Stimulated activated naive CD8-positive, alpha-beta T cell treated with anti-CD3 and anti-CD28 coated beads, Interleukin-15, Interleukin-2, amounts not matched to agents 100 U/mL and 50 U/mL, for 24 hours (primary cell): ENCODE results near the gene DIP2A.
A peak's percentile ranks its signal among the peaks of the same experiment; 100 is the strongest.

Experiments used
- ATAC-seq: fragments of 150-1000 bp; cut with Tn5 transposase; one replicate; pipeline ENCODE4 v1.10.0; 2021
- DNase-seq: peaks from one replicate; pipeline ENCODE4 v3.0.0; 2021

DIP2A gene

DNA sequence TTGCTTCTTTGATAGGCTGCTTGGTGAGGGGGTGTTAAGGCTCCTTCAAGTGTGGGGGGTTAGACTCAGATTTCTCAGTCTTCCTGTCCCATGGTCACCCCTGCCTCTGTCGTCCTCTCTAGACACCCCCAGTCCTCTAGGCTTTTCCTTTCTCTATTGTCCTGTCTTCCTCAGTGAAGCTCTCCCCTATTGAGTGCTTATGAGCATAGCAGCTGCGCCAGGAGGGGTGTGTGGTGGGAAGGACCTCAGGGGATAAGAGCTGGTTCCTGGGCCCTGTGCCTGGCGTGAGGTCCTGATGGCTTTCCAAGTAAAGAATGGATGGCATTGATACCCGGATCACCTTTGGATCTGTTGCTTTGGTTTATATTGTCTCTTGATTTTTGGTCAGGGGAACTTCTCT, 69.1 kb downstream of the DIP2A start:
- ATAC-seq (no peak), DNase-seq (no peak)

DNA sequence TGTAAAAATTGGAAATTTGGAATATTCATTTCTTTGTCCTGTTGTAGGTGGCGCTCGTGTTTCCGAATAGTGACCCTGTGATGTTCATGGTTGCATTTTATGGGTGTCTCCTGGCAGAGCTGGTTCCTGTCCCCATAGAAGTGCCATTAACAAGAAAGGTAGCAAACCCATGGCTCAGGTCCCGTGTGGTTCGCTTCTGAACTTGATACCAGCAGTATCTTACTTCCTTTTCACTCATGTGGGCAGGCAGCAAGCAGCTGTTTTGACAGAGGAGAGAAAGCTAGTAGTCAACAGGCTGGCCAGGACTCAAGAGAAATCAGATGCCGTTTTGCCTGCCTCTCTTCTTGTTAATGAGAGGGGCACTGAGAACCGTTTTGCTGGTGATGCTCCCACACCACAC, 73.4 kb downstream of the DIP2A start:
- no peak for ATAC-seq
- no peak for DNase-seq

DNA sequence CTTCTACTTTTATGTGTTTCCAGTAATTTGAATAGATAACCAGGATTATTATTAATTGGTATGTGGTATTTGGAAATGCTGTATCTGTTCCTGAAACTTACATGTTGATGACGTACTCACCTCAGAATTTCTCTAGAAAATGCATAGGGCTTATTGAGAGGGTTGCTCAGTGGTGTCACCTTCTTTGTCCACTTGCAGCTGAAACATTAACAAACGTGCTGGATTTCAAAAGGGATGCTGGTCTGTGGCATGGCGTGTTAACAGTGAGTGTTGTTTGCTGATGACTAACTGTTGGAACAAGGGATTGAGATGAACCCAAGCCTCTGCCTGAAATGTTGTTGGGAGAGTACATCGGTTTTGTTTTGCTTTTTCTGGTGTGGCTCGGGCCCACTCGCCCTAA, 78.3 kb downstream of the DIP2A start:
- ATAC-seq (no peak), DNase-seq (no peak)

DNA sequence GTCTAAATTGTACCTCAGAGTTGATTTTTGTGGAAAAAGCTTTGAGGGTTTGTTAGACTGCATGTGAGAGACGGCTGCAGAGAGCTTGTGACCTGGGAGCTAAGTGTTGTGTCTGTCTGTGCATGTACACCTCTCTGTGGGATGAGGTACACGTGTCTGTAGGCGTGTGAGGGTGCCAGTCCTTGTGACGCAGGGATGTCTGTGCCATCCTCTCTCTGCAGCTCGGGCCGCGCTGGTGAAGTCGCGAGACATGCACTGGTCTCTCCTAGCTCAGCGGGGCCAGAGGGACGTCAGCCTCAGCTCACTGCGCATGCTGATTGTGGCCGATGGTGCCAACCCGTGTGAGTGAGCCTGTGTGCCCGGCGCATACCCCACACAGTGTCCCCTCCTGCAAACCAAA, 79.6 kb downstream of the DIP2A start:
- DNase-seq (no peak), ATAC-seq (no peak)

DNA sequence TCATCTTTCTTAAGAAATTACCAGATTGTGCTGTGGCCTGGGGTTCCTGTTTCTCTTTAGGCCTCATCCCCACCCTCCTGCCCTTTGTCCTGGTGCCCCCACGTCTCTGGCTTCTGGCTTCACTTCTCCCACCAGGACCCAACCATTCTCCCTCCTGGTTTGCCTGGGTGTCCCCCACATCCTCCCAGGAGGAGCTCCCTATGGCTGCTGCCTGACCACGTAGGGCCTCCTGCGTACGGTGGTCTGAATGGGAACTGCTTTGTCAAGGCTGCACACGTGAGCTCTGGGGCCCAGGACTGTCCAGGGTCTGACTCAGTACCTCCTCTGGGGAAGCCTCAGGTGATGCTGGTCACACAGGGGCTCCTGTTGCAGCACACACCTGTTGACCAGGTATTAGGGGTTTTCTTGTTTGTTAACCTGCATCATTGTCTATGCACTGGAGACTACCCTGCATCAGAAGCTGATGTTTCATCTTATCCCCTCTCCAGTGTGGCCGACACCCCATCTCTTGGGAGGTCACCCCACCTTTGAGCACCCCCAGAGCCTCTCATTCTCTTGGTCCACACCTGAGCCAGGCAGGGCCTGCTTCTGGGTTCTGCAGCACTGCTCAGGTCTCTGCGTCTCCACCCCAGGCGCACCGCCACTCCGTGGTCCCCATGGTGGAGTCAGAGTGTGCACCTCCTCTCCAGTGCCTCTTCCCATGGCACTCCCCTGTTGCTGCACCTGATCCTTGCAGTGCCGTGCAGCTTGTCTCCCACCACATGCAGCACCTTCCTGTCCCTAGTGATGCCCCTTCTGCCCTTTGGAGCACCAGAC, 80.4 kb downstream of the DIP2A start:
- no peak for ATAC-seq
- no peak for DNase-seq

DNA sequence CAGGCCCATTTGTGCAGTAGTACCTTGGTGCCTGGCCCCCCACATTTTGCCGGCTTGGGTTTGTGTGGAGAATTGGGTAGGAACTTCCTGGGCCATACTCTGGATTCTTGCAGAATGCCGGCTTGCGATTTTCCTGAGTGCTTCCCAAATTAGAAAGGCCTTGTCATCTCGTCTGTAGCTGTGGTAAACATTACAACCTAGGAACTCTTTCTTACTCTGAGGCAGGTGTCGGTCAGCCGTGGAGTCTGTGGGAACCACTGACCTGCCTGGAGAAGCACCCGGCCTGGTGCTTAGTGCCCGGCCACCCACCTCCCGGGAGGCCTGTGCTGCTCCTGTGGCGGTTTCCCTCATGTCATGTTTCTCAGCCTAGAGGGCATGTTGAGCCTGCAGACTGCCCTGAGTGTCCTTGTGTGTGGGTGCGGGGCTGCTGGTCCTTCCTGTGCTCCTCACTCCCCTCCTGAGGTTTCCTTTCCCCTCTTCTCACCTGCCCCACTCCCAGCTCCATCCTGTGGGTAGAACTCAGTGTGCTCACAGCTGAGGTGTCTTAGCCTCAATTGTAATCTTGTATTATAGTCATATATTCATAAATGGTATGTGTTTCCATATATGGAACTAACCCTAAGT, 81.5 kb downstream of the DIP2A start:
- no peak for DNase-seq
- peak; percentile 34 for ATAC-seq

DNA sequence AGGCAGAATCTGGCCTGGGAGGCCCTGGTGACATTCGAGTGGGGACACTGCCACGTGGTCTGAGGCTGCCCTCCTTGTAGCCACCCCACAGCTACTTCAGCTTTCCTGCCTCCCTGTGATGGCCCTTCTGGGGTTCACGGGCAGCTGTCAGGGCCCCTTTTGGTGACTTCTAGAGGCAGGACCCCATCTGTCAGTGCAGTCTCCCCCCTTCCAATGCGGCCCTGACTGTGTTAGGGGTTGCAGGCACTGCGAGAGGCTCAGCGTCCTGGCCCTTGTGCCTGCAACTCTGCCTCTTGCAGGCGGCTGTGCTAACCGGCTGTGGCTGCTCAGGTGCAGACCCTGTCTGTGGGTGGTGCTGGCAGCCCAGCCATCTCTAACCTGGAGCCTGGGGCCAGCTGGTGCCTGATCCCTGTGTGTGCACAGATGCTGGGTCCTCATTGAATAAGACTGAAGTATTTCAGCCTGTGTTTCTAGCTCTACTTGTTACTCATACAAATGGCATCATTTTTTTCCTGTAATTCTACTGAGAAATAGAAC, 84.0 kb downstream of the DIP2A start:
- no peak for ATAC-seq
- no peak for DNase-seq

DNA sequence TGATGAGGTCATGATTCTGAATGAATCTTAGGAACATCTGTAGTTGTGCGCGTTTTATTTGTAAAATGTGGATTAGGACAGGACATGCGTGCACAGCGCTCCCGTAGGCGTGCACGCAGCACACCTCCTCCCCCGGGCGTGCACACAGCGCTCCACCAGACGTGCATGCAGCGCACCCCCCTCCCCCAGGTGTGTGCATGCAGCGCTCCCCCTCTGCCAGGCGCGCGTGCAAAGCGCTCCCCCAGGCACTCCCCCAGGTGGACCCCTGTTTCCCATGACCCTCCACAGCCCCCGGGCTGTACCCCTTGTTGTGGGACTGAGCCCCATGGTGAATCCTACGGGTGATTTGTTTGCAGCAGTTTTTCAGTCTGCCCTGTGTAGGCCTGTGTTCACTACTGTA, 84.6 kb downstream of the DIP2A start:
- ATAC-seq = no peak
- DNase-seq = no peak

DNA sequence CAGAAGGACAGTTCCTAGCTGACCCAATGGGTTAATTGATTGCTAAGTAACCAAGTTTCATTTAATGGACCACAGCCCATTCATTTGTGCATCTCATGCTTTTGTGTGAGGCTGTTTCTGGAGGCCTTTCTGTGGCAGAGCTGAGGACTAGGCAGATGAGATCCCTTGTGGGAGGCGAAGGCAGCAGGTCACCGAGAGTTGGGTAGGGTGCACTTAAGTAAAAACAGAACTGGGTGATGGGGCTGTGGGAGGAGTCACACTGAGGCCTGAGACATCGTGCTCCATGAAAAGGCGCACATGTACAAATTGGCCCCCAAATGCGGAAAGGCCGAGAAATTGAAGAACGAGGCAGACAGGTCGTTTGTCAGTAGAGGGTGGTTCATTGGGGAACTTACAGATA, 85.3 kb downstream of the DIP2A start:
- no peak for DNase-seq
- no peak for ATAC-seq

DNA sequence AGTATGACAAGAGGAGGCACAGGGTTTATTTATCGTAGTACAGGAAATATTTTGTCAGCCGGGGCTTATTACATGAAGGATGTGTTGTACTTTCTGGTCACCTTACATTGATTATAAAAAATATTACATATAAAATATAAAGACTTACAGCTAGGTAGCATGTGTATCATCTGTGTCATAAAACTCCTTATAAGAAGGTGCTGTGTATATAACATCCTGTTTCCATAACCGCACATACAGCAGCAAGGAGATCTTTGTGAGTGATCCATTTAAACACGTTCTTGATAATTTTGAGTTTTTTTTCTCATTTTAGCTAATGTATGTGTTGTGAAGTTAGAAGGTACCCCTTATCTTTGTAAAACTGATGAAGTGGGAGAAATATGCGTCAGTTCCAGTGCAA, 86.1 kb downstream of the DIP2A start:
- ATAC-seq = no peak
- DNase-seq = no peak

DNA sequence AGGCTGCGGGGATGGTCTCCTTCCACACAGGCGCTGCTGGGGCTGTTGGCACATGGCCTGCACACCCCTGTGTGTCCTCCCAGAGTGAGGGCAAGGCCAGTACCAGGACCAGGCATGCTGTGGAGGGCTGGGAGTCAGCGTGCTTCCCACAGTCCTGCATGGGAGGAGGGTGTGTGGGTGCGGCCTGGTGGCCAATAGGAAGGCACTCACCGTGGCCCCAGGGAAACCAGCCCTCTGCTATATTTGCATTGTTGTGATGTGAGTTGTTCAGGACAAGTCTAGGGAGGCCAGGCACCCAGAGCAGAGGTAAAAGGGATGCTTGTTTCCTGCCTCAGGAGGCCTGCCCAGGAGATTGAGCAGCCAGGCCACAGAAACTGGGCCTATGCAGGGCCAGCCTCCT, 86.7 kb downstream of the DIP2A start:
- DNase-seq = no peak
- no peak for ATAC-seq

DNA sequence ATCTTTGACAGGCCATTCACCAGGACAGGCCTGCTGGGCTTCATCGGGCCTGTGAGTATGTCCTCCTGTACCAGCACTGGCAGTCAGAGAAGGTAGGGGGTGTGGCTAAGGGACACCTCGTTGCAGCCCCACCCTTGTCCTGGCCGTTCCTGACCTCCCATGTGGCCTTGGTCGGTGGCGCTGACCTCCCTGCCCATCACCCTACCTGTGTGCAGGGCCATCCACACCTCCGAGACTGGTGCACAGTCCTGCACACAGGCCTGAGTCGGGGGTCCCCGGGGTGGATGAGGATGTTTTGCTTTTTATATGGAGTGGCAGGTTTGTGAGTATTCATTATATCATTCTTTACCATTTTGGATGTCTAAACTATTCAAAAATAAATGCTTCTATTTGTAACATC, 87.2 kb downstream of the DIP2A start:
- DNase-seq (no peak), ATAC-seq (no peak)

DNA sequence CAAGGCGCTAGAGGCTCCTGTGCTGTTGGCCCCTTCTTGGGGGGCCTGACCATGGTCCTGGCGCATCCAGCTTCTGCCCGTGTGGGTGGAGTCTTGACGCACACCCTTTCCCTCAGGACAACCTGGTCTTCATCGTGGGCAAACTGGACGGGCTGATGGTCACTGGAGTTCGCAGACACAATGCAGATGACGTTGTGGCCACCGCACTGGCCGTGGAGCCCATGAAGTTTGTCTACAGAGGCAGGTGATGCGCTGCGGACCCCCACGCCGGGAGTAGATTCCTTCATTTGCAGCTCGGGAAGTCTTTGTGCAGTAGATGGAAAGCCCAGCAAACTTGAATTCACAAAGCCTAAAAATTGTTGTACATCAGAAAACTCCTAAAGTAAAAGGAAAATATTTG, 88.1 kb downstream of the DIP2A start:
- DNase-seq (no peak), ATAC-seq (no peak)

DNA sequence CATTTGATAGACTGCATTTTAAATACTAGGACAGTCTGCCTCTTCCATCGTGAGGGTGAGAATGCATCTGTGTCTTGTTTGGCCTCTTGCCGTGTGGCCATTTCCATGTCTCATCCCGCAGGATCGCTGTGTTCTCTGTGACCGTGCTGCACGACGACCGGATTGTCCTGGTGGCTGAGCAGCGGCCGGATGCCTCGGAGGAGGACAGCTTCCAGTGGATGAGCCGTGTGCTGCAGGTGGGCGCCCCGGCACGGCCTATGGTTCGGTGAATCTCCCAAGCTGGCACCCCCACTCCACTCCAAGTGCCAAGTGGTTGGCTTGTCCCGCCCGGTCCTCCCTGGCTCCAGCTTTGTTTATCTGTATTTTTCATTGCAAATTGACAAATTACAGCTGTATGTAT, 91.0 kb downstream of the DIP2A start:
- no peak for ATAC-seq
- no peak for DNase-seq

DNA sequence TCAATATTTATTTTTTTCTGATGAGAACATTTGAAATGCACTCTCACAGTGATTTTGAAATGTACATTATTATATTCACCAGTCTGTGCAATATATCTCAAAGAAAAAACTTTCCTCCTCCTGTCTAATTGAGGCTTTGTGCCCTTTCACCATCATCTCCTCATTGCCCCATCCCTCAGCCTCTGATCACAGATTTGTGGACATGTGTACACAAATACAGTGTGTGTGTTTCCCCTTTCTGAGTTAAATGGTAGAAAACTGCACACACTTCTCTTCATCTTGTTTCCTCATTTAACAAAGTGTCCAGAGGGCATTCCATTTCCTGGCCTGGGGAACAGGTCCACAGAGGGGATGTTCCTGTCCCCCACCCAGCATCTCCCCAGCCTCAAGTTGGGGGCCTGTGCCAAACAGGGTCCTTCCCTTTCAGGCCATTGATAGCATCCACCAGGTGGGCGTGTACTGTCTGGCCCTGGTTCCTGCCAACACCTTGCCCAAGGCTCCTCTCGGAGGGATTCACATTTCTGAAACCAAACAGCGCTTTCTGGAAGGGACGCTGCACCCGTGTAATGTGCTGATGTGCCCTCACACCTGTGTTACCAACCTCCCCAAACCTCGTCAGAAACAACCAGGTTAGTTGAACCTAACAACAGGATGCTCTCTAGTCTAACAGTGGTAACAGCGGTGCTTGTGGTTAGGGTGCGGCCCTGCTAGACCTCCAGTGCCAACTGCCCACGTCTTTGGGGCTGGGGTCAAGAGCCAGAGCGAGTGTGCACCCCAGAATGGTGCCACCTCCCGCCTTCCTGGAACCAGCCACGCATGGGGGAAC, 91.6 kb downstream of the DIP2A start:
- ATAC-seq (peak; percentile 20), DNase-seq (peak; percentile 35)

DNA sequence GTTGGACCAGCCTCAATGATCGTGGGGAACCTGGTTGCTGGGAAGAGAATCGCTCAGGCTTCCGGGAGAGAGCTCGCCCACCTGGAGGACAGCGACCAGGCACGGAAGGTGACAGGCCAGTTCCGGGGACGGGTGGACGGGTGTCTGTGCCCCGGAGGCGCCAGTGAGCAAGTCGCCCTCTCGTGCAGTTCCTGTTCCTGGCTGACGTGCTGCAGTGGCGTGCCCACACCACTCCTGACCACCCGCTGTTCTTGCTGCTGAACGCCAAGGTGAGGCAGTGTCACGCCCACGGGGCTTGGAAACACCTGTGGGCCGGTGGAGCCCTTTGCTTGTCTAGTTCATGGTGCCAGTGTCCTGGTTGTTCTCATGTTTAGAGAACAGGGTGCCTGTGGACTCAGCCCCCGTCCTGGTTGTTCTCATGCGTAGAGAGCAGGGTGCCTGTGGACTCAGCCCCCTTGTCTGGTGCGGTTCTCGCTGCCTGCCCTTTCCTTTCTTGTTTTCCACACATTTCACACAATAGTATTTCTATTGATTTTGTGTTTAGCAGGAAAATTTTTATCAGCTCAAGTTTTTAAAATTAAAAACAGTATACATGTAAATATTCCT, 93.0 kb downstream of the DIP2A start:
- ATAC-seq (peak; percentile 82), DNase-seq (peak; percentile 53)

DNA sequence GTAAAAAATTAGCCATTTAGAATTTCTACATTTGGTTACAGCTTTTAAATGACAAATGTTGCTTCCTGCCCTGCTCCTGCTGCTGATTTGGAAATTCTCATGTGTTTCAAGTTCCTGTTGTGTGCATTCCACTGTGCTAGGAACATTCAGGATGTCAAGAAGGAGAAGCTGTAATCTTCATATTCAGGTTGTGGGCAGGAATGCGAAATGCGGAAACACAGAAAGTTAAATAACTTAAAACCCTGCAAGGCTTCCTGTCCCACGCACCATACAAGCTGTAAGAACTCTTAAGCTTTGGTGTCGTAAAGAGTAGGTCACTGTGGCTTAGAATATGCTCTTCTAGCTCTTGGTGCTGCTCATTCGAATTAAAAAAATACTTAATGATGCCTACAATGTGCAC, 93.6 kb downstream of the DIP2A start:
- DNase-seq (no peak), ATAC-seq (no peak)

DNA sequence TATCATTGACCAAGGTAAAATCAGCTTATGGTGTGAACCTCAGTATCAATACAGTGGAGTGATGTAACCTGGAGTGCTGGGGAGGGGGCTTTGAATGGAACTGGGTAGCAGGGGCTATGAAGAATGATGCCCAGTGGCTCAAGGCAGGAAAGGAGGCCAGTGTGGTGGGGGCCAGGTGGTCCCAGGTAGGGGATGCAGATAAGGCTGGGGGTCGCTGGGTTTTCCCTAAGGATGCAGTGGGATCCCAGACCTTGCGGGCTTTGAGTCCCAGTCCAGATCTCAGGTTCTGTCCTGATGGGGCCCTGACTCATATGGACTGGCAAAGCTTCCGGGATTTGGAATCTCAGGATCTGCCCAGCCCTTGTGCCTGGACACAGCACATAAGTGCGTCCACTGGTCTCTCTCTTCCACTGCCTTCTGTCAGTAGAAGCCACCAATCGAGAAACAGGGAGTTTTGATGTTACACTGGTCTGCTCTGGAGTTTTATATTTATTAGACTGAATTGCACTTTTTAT, 94.2 kb downstream of the DIP2A start:
- ATAC-seq = no peak
- no peak for DNase-seq

DNA sequence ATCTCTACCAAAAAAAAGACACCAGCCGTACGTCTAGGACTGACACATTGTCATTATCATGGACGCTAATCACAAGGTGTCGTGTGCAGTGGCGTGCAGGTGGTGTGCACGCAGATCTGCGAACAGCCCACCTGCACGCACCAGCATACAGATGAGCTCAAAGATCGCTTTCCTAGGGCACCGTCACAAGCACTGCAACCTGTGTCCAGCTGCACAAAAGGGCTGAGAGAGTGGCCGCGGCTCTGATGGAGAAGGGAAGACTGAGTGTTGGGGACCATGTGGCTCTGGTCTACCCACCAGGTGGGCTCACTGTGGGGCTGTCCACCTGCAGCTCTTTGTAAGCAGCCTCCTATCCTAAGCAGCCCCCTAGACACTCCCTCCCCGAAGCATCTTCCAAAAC, 95.3 kb downstream of the DIP2A start:
- no peak for ATAC-seq
- DNase-seq = no peak

DNA sequence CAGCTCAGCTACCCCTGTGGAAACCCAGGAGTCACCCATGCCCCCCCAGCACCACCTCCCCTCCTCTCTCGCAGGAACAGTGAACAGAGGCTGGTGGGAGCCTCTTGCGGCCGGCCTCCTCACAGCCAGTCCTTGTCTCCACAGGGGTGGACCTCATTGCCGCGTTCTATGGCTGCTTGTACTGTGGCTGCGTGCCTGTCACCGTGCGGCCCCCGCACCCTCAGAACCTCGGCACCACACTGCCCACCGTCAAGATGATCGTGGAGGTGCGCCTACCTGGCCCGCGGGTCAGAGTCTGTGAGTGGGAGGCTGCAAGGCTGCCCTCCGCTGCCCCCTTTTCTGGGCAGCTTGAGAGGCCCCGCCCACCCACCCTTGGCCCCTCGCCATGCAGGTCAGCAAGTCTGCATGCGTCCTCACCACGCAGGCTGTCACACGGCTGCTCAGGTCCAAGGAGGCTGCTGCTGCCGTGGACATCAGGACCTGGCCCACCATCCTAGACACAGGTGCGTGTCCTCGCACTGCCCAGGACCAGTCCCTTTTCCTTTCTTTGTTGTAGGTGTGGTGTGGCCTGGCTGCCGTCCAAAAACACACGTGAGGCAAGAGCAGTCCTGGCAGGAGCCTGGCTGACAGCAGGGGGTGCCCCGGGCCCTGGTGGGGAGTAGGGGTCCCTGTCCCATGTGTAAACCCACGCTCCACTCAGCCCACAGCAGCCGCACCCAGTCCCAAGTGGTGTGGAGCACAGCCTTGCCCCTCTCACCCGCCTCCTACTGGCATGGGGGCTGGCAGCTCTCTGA, 95.9 kb downstream of the DIP2A start:
- no peak for DNase-seq
- ATAC-seq = no peak

DNA sequence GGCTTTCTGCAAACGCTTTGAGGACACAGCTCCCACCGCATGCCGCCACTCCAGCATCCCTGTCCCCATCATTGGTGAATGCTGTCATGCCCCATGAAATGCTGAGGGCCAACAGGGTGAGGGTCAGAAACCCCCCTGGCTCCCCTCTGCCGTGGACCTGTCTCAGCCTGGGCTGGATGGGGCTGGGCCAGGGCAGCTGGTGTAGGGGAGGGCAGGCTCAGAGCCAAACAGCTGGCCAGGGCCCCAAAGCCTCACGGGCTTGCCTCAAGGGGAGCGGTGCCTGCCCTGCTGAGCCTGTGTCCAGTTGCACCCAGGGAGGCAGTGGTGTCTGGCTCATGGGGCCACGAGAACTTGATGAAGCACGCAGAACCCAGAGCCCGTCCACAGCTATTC, 96.5 kb downstream of the DIP2A start:
- DNase-seq (no peak), ATAC-seq (no peak)

DNA sequence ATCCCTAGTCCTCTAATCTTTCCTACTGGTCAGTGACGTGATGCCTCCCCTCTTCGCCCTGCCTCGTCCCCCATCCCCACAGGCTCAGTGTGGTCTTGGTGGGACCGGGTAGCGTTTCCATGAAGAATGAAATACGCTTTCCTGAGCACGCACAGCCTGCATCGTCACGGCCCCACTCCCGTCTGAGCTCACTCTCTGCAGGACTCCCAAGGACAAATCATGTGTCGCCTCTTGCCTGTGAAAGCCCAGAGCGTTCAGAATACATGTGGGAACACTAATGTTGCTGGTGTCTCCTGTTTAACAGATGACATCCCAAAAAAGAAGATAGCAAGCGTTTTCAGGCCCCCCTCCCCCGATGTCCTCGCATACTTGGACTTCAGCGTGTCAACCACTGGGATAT, 97.0 kb downstream of the DIP2A start:
- ATAC-seq (no peak), DNase-seq (no peak)
